ENCODE data around the gene CST4.

- TF ChIP-seq CTCF (IDR thresholded peaks at IDR 0.05; ENCODE audit: low read depth, low read length, poor library complexity, severe bottlenecking) (no peak), EZH2phosphoT487 (IDR thresholded peaks at IDR 0.05; ENCODE audit: borderline replicate concordance, low read length) (no peak)
Observed at GRCh38 chr20:23684261-23684660, 4.6 kb downstream of the CST4 start.
